Fibroblast of peridontal ligament (primary cell): ENCODE data around the gene TLK2.
"Not testable (repeated sequence)": the region's sequence is repeated elsewhere in the genome, so short reads cannot be mapped to it uniquely, and the experiment has no call there.

ENCODE experiments used
- DNase-seq: peaks from one replicate; pipeline ENCODE4 v3.0.0-alpha.2; 2010; ENCODE audit errors: extremely low read depth

Gene TLK2

GRCh38 chr17:62558941-62559340 lies 80.3 kb downstream of the TLK2 start:
- peak; percentile 62 for DNase-seq

GRCh38 chr17:62560971-62561370 lies 82.3 kb downstream of the TLK2 start:
- DNase-seq = not testable (repeated sequence)

GRCh38 chr17:62562656-62563055 lies 84.0 kb downstream of the TLK2 start:
- peak; percentile 63 for DNase-seq

DNA sequence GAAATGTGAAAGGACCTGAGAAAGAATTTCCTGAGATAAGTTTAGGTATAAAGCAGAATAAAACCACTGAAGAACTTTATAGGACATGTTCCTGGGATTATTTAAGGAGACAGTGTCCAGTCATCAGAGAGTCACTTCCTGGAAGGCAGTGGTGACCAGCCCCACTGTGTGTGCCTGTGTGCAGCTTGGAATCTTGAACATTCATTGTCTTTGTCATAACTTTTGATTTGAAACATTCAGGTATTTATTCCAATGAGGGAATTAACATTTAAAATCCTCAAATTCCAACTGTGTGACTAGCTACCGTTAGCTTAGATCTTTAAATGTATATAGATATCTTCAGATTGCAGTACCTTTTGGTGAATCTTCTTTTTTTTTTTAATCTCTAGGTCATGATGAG lies 87.2 kb downstream of the TLK2 start:
- DNase-seq = peak; percentile 27

DNA sequence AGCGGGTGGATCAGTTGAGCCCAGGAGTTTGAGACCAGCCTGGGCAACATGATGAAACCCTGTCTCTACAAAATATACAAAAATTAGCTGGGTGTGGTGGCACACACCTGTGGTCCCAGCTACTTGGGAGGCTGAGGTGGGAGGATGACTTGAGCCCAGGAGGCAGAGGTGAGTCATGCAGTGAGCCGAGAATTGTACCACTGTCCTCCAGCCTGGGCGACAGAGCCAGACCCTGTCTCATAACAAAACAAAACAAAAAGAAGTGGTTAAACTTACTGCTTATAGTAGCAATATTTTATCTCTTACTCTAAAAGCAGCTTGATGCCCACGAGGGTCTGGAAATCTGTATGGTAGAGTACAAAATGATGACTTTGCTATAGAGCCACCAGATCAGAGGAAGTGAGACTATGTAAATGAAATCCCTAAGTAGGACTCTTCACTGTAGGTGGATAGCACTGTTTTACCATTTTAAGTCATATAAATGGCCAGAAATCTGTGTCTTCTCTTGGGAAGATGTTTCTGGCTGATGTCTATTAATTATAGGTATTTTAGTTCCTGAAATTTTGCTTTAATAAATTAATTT lies 88.5 kb downstream of the TLK2 start:
- no peak for DNase-seq

GRCh38 chr17:62572488-62572887 lies 93.9 kb downstream of the TLK2 start:
- DNase-seq = no peak

DNA sequence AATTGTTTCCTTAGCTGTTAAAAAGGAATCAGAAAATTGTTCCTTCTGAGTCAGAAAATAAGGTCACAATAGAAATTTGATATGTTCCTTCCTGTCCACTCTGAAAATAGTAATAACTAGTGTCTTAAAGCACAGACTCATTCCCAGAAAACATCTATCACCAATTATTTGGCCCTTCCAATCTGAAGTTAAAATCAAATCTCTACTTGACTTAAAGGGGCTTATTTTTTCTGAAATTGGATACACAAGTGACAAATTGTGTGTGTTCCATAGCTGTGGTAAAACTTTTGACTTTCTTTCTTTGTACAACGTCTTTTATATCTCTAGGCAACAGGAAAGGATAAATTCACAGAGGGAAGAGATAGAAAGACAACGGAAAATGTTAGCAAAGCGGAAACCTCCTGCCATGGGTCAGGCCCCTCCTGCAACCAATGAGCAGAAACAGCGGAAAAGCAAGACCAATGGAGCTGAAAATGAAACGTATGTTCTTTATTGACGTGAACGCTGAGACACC lies 94.3 kb downstream of the TLK2 start:
- DNase-seq = peak; percentile 49

GRCh38 chr17:62573480-62574117 lies 95.0 kb downstream of the TLK2 start:
- no peak for DNase-seq

DNA sequence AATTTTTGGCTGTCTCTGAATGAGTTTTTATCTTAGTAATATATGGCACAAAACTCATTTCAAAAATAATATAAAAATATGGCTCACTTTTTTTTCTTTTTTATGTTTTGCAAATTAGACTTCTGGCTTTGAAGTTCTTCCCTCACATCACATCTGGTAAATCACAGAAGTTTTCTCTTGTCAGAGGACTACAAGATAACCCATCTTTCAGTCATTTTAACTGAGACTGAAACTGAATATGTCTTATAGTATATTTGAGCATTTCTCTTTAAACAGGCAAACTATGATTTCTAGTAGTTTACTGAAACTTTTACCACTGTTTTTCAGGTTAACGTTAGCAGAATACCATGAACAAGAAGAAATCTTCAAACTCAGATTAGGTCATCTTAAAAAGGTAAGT lies 97.8 kb downstream of the TLK2 start:
- DNase-seq = no peak

GRCh38 chr17:62578757-62579487 lies 100.3 kb downstream of the TLK2 start:
- DNase-seq = no peak

DNA sequence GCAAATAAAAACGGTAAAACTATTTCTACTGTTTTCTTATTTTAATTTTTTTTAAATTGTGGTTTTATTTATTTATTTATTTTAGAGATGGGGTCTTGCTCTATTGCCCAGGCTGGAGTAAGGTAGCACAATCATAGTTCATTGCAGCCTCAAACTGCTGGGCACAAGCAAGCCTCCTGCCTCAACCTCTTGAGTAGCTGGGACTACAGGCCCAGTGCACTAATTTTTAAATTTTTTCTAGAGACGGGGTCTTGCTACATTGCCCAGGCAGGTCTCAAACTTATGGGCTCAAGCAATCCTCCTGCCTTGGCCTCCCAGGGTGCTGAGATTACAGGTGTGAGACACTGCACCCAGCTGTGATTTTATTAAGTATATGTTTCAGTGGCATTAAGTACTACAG lies 102.3 kb downstream of the TLK2 start:
- DNase-seq = no peak

- DNase-seq = peak; percentile 29
Observed at GRCh38 chr17:62581764-62582163, 103.1 kb downstream of the TLK2 start.

- DNase-seq = no peak
Observed at GRCh38 chr17:62587554-62587953, 108.9 kb downstream of the TLK2 start.

GRCh38 chr17:62588109-62588508 lies 109.5 kb downstream of the TLK2 start:
- DNase-seq = no peak

- no peak for DNase-seq
Observed at GRCh38 chr17:62591333-62591732, 112.7 kb downstream of the TLK2 start.

DNA sequence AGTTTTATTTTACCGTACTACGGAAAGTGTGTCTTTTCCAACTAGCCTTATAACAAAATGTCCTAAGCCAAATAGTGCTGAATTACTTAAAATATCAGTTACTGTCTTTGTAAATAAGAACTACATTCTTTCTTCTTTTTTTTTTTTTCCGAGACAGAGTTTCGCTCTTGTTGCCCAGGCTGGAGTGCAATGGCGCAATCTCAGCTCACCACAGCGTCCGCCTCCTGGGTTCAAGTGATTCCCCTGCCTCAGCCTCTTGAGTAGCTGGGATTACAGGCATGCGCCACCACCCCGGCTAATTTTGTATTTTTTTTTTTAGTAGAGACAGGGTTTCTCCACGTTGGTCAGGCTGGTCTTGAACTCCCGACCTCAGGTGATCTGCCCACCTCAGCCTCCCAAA lies 113.2 kb downstream of the TLK2 start:
- not testable (repeated sequence) for DNase-seq

DNA sequence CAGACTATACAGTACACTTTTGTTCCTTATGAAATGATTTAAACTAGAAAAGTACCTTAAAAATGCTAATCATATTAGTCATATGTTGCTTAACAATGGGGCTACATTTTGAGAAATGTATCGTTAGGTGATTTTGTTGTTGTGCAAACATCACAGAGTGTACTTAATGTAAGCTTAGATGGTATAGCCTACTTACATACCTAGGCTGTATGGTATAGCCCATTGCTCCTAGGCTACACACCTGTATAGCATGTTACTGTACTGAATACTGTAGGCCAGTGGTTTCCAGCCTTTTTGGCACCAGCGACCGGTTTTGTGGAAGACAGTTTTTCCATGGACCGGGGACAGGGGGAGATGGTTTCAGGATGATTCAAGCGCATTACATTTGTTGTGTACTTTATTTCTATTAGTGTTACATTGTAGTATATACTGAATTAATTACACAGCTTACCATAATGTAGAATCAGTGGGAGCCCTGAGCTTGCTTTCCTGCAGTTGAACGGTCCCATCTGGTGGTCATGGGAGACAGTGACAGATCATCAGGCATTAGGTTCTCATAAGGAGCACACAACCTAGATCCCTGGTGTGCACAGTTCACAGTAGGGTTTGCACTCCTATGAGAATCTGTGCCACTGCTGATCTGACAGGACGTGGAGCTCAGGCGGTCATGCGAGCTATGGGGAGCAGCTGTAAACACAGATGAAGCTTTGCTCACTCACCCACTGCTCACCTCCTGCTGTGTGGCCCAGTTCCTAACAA lies 113.9 kb downstream of the TLK2 start:
- no peak for DNase-seq

DNA sequence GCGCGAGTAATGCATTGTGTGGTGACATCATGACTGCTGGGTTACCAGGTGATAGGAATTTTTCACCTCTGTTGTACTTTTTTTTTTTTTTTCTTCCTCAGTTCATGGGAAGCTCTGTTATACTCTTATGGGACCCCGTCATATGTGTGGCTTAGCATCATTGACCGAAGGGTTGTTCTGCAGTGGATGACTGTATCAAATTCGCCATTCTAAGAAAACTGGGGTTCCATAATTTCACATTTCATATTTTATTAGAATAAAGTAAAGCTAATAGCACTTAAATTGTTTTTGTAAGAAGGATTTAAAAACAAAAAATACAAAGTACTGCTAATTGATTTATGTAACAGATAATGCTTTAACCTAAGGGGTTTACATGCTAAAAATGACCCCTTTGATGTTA lies 116.9 kb downstream of the TLK2 start:
- DNase-seq = no peak

- DNase-seq = no peak
Observed at GRCh38 chr17:62596662-62597061, 118.0 kb downstream of the TLK2 start.

- DNase-seq = no peak
Observed at GRCh38 chr17:62597150-62597549, 118.5 kb downstream of the TLK2 start.

GRCh38 chr17:62597920-62598319 lies 119.3 kb downstream of the TLK2 start:
- peak; percentile 88 for DNase-seq

GRCh38 chr17:62599964-62600657 lies 121.5 kb downstream of the TLK2 start:
- DNase-seq = no peak
